Measurements from ENCODE around the gene ACTR1A. TPM values are rescaled to one million over a fixed set of nuclear protein-coding genes. Genes with fewer than 3 reads are reported as not detected.

ACTR1A gene
- total and polyA plus RNA-seq, 9 of the 15 experiments (the other 6 are each of a cell fraction or from before 2014, with no cell fraction given): 36.3 to 77.2 (median 49.6) TPM

GRCh38 chr10:102450374-102451104 lies 52.0 kb downstream of the ACTR1A start (continued):
- TF ChIP-seq U2AF1 (optimal IDR thresholded peaks at IDR 0.05; ENCODE audit: low read depth, low read length) (no peak), E2F6 (IDR thresholded peaks at IDR 0.05; ENCODE audit: borderline replicate concordance in 1 of 2, extremely low read depth in 1 of 2, insufficient read depth in 1 of 2, insufficient read length in 1 of 2, low read depth in 1 of 2, low read length in 1 of 2, poor library complexity in 1 of 2, severe bottlenecking in 1 of 2) (peak; percentile 75 to 89), KLF13 (tag; IDR thresholded peaks at IDR 0.05; ENCODE audit: borderline replicate concordance, low read depth) (no peak), NFE2L1 (tag; IDR thresholded peaks at IDR 0.05; ENCODE audit: borderline replicate concordance, low read depth) (no peak), MECOM (CRISPR knock-in tag; IDR thresholded peaks at IDR 0.05) (no peak), SLC30A9 (CRISPR knock-in tag; IDR thresholded peaks at IDR 0.05) (no peak), ZBTB8A (IDR thresholded peaks at IDR 0.05; ENCODE audit: partially characterized antibody) (no peak), ZNF263 (CRISPR knock-in tag; IDR thresholded peaks at IDR 0.05; ENCODE audit: borderline replicate concordance) (no peak), FIP1L1 (IDR thresholded peaks at IDR 0.05; ENCODE audit: low read depth, low read length, poor library complexity, severe bottlenecking) (peak; percentile 12), SNRNP70 (optimal IDR thresholded peaks at IDR 0.05; ENCODE audit: low read depth, low read length) (no peak), SMC3 (conservative IDR thresholded peaks at IDR 0.05; ENCODE audit: insufficient read depth, low read depth, low read length) (no peak)
- TF ChIP-seq, protein P1, sequence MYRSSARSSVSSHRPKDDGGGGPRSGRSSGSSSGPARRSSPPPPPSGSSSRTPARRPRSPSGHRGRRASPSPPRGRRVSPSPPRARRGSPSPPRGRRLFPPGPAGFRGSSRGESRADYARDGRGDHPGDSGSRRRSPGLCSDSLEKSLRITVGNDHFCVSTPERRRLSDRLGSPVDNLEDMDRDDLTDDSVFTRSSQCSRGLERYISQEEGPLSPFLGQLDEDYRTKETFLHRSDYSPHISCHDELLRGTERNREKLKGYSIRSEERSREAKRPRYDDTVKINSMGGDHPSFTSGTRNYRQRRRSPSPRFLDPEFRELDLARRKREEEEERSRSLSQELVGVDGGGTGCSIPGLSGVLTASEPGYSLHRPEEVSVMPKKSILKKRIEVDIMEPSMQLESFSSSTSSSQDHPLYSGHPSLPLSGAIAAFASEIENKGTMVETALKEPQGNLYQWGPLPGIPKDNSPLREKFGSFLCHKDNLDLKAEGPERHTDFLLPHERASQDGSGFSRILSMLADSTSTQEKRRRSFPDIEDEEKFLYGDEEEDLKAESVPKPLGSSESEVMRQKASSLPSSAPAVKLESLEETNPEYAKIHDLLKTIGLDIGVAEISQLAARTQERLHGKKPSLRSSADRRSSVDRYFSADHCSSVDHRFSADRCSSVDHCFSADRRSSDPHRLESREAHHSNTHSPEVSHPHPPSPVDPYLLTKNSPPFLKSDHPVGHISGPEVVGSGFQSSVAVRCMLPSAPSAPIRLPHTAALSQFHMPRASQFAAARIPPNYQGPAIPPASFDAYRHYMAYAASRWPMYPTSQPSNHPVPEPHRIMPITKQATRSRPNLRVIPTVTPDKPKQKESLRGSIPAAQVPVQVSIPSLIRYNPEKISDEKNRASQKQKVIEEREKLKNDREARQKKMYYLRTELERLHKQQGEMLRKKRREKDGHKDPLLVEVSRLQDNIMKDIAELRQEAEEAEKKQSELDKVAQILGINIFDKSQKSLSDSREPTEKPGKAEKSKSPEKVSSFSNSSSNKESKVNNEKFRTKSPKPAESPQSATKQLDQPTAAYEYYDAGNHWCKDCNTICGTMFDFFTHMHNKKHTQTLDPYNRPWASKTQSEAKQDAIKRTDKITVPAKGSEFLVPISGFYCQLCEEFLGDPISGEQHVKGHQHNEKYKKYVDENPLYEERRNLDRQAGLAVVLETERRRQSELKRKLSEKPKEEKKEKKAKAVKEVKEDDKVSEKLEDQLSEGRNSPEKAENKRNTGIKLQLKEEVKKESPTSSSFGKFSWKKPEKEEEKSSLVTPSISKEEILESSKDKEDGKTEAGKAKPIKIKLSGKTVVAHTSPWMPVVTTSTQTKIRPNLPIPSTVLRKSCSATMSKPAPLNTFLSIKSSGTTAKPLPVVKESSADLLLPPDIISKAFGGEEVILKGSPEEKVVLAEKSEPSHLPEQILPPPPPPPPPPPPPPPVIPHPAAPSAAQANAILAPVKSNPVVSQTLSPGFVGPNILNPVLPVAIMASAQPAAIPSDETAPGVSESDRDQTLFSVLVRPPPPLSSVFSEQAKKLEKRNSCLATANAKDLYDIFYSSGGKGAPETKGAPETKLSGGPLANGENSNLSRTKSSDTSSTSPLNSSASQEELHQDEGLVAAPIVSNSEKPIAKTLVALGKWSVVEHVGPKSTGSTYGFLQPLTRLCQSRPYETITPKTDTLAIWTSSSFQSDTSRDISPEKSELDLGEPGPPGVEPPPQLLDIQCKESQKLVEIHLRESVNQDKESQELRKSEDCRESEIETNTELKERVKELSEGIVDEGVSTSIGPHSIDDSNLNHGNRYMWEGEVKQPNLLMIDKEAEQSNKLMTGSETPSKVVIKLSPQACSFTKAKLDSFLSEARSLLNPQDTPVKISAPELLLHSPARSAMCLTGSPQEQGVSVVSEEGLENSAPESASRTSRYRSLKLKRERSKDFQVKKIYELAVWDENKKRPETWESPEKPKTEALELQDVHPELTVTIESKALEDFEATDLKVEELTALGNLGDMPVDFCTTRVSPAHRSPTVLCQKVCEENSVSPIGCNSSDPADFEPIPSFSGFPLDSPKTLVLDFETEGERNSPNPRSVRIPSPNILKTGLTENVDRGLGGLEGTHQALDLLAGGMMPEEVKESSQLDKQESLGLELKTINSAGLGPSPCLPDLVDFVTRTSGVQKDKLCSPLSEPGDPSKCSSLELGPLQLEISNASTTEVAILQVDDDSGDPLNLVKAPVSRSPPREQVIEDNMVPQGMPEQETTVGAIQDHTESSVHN (IDR thresholded peaks at IDR 0.05; ENCODE audit: borderline replicate concordance in 1 of 2, low read depth in 1 of 2): no peak
- TF ChIP-seq, protein P2, sequence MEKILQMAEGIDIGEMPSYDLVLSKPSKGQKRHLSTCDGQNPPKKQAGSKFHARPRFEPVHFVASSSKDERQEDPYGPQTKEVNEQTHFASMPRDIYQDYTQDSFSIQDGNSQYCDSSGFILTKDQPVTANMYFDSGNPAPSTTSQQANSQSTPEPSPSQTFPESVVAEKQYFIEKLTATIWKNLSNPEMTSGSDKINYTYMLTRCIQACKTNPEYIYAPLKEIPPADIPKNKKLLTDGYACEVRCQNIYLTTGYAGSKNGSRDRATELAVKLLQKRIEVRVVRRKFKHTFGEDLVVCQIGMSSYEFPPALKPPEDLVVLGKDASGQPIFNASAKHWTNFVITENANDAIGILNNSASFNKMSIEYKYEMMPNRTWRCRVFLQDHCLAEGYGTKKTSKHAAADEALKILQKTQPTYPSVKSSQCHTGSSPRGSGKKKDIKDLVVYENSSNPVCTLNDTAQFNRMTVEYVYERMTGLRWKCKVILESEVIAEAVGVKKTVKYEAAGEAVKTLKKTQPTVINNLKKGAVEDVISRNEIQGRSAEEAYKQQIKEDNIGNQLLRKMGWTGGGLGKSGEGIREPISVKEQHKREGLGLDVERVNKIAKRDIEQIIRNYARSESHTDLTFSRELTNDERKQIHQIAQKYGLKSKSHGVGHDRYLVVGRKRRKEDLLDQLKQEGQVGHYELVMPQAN (IDR thresholded peaks at IDR 0.05; ENCODE audit: borderline replicate concordance): no peak
